GM20000 (cell line): ENCODE data around the gene ENKD1.

Source experiments
- DNase-seq: peaks from one replicate; pipeline ENCODE4 v3.0.0; 2012; ENCODE audit warnings: low spot score
- CTCF ChIP-seq: IDR thresholded peaks from 2 replicates; pipeline ENCODE4 v1.5.1; 2012; ENCODE audit warnings: mild to moderate bottlenecking, control low read depth; ENCODE audit errors: extremely low read depth, missing control alignments

Gene ENKD1

GRCh38 chr16:67707790-67708189 is 41.2 kb upstream of the ENKD1 start:
- no peak for TF ChIP-seq CTCF
- no peak for DNase-seq

- DNase-seq = no peak
- TF ChIP-seq CTCF = no peak
These were observed 40.7 kb upstream of the ENKD1 start for GRCh38 chr16:67707210-67707609.

- no peak for DNase-seq
- no peak for TF ChIP-seq CTCF
These were observed 37.6 kb upstream of the ENKD1 start for GRCh38 chr16:67704110-67704509.

DNA sequence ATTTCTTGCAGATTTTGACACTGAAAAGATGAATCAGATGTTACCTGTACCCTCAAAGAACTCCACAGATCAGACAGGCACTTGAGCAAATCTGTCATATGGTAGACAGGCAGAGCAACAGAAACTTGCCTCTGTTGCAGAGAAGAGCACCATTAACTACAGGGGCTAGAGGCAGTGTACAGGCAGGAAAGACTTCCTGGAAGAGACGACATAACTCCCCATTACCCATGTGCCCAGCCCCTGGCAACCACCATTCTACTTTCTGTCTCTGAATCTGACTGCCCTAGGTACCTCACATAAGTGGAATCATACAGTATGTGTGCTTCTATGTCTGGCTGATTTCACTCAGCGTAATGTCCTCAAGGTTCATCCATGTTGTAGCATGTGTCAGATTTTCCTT is 37.1 kb upstream of the ENKD1 start:
- TF ChIP-seq CTCF = no peak
- no peak for DNase-seq

- no peak for TF ChIP-seq CTCF
- no peak for DNase-seq
These were observed 35.6 kb upstream of the ENKD1 start for GRCh38 chr16:67702130-67702529.

DNA sequence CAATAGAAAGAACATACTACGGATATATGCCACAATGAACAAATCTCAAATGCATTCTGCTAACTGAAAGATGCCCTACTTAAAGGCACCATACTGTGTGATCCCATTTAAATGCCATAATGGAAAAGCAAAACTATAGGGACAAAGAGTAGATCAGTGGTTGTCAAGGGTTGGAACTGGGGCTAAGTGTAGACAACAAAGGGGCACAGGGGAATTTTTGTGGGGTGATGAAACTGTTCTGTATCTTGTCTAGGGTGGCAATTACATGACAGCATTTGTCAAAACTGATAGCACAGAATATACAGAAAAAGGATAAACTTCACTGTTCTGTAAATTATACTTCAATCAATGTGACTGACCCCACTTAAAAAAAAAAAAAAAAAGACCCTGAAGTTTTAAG is 34.9 kb upstream of the ENKD1 start:
- no peak for TF ChIP-seq CTCF
- no peak for DNase-seq

DNA sequence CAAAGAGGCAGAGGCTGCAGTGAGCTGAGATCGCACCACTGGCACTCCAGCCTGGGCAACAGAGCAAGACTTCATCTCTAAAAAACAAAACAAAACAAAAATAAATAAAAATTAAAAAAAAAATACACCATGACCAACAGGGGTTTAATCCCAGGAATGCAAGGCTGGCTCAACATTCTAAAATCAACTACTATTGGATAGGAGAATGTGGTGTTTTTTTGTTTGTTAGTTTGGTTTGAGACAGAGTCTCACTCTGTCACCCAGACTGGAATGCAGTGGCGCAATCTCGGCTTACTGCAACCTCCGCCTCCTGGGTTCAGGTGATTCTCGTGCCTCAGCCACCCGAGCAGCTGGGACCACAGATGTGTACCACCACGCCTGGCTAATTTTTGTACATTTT is 32.7 kb upstream of the ENKD1 start:
- no peak for DNase-seq
- TF ChIP-seq CTCF = no peak
